Psoas muscle (tissue), 8 donors: ENCODE data around the gene COL27A1. TPM values are rescaled to one million over a fixed set of nuclear protein-coding genes. Genes with fewer than 3 reads are reported as not detected.
"Not testable (repeated sequence)": the region's sequence is repeated elsewhere in the genome, so short reads cannot be mapped to it uniquely, and the experiment has no call there.

Source experiments
- ATAC-seq, 4 donors: fragments of 200-7000 bp; cut with Tn5 transposase; one replicate each; pipeline ENCODE4 v1.9.1; 2020; ENCODE audit warnings: moderate library complexity in 3 of 4, mild to moderate bottlenecking in 2 of 4
- DNase-seq, 2 donors: peaks; one replicate each; pipeline ENCODE4 v3.0.0-alpha.2; 2020
- H3K27ac ChIP-seq: fragments of 200-600 bp; one replicate; pipeline ENCODE4 v1.8.0; 2022
- H3K27me3 ChIP-seq, 3 donors: fragments of 200-600 bp in 1 of 3; one replicate each; pipeline versions ENCODE4 v1.6.1 to v1.8.0; 2013 to 2022; ENCODE audit warnings: low read length in 2 of 3, mild to moderate bottlenecking in 2 of 3, moderate library complexity in 1 of 3; ENCODE audit not compliant: insufficient read depth in 3 of 3
- H3K36me3 ChIP-seq, 2 donors: fragments of 200-600 bp in 1 of 2; one replicate each; pipeline versions ENCODE4 v1.6.1 to v1.8.0; 2013 to 2022; ENCODE audit warnings: low read depth in 1 of 2, mild to moderate bottlenecking in 1 of 2, moderate library complexity in 1 of 2; ENCODE audit not compliant: insufficient read depth in 1 of 2
- H3K4me1 ChIP-seq: fragments of 200-600 bp; one replicate; pipeline ENCODE4 v1.8.0; 2022
- H3K4me3 ChIP-seq: fragments of 200-600 bp; one replicate; pipeline ENCODE4 v1.8.0; 2022; ENCODE audit warnings: mild to moderate bottlenecking
- H3K9me3 ChIP-seq: fragments of 200-600 bp; one replicate; pipeline ENCODE4 v1.8.0; 2022
- WGBS, 3 donors: extraction: QIAGEN DNeasy Blood & Tissue Kit; methylation state at CpG; one replicate each; pipeline versions ENCODE4 v1.1.6 to v1.1.7; 2013; 5-methylcytosine and 5-hydroxymethylcytosine counted together
- intact Hi-C, 2 donors: fragments of 100-400 bp; cut with DNase I; formaldehyde crosslinking; loops; one replicate each; pipeline versions ENCODE4 v1.11.0 to v1.14.2; 2022
- polyA plus RNA-seq, 3 donors: library from polyadenylated mRNA; stranded (reverse); fragments of 200-250 nt; gene quantifications; one replicate each; pipeline ENCODE4 v1.2.3, GENCODE V29; 2013
- total RNA-seq, 4 donors: library from RNA; stranded (reverse); fragmentation: NEBNext Ultra II Directional in 2 of 4; extraction: Animal tissue kit (Norgen Biotek cat#: 25700) in 2 of 4; gene quantifications; one replicate each; pipeline versions ENCODE4 v1.2.1 to v1.2.4, GENCODE V29; 2021 to 2023
- TF ChIP-seq, protein P1 (sequence below): fragments of 200-600 bp; IDR thresholded peaks from one replicate; pipeline ENCODE4 v1.8.0; 2022; ENCODE audit warnings: antibody characterized with exemption
- donor health status: healthy with polysubstance abuse.
- donor health status: DM: no; HTN: no; CAD: no; lungs with moderate emphysema.
- donor health status: Bipolar disorder and iron deficiency.
- donor health status: healthy.
- donor health status: DM: yes; HTN: yes; CAD: no.
- donor health status: DM: no; HTN: no; CAD: no.
- donor health status: DM: no; HTN: no; CAD: no.
- donor health status: DM: yes; HTN: yes; CAD: no.

COL27A1 gene
- total and polyA plus RNA-seq, 7 donors: 1.1 to 8.5 (median 3.9) TPM

DNA sequence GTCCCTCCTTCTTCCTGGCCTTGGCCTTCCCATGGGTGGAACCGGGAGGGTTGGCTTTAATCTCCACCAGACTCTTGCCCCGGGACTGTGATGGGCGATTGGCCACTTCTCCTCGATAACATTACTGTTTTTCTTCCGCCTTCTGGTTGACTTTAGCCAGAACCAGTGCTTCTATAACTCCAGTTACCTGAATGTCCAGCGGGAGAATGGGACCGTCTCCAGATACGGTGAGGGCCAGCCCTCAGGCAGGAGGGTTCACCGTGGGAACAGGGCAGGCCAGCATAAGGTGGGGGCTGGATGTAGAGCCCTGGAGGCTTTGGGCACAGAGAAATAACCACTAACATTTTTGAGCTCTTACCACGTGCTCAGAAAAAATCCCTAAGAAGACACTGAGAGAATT is 175.3 kb downstream of the COL27A1 start:
- DNase-seq (no peak), ATAC-seq (no peak)
- no peaks in the 10 kb centered on the region for H3K4me1 ChIP-seq
- no peak overlapping the region for H3K4me3 ChIP-seq
- H3K36me3 ChIP-seq: no peaks in the 10 kb centered on the region
- intact Hi-C loops: no loop called here
- H3K27ac ChIP-seq: no peak overlapping the region
- H3K27me3 ChIP-seq: peaks cover 0 to 2% (median 0%) of the 10 kb centered on the region in 3 donors
- TF ChIP-seq, protein P1, sequence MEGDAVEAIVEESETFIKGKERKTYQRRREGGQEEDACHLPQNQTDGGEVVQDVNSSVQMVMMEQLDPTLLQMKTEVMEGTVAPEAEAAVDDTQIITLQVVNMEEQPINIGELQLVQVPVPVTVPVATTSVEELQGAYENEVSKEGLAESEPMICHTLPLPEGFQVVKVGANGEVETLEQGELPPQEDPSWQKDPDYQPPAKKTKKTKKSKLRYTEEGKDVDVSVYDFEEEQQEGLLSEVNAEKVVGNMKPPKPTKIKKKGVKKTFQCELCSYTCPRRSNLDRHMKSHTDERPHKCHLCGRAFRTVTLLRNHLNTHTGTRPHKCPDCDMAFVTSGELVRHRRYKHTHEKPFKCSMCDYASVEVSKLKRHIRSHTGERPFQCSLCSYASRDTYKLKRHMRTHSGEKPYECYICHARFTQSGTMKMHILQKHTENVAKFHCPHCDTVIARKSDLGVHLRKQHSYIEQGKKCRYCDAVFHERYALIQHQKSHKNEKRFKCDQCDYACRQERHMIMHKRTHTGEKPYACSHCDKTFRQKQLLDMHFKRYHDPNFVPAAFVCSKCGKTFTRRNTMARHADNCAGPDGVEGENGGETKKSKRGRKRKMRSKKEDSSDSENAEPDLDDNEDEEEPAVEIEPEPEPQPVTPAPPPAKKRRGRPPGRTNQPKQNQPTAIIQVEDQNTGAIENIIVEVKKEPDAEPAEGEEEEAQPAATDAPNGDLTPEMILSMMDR: no peak
- H3K9me3 ChIP-seq: no peaks in the 10 kb centered on the region
- 68 to 75% (median 69%) methylated on average over 10 of the region's 10 CpGs for WGBS, 3 donors

DNA sequence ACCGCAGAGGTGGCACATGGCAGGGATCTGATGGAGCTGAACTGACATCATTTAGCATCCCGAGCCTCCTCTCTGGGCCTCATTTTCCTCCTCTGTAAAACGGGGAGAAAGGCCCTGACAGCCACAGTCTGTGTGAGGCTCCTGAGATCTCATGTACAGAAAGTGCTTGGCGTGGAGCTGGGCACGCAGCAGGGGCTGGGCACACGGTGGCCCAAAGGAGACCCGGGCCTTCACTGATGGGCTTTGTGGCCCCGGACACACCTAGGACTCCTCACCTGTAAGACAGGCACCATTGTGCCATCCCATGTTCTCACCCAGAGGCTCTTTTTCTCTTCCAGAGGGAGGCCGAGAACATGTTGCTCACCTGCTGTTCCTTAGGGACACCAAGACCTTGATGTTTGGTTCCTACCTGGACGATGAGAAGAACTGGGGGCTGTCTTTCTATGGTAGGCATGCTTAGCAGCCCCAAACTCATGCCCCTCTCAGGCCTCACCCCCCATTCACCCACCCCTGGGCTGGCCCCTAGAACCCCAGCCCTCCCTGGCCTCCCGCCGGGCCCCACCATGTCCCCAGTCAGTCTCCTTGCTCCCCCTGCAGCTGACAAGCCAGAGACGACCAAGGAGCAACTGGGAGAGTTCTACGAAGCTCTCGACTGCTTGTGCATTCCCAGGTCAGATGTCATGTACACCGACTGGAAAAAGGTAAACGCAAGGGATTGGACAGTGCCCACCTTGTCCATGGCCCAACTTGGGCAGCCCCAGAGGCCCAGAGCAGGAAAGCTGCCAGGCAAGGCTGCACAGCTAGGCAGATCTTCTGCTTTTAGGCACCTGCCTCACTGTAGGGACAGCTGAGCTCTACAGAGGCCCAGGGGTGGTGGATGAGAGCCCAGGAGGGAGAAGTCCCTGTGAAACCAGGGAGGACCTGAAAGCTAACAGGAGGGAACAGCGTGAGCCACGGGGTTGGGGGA is 176.2 kb downstream of the COL27A1 start:
- ATAC-seq, DNase-seq, H3K27ac ChIP-seq, H3K4me3 ChIP-seq, H3K4me1 ChIP-seq, intact Hi-C loops, H3K9me3 ChIP-seq, H3K27me3 ChIP-seq, H3K36me3 ChIP-seq: not testable (repeated sequence)
- 74 to 78% (median 77%) methylated on average over 14 to 15 of the region's 19 CpGs for WGBS, 3 donors

GRCh38 chr9:114332474-114333040 is 177.2 kb downstream of the COL27A1 start:
- ATAC-seq, H3K4me1 ChIP-seq, H3K36me3 ChIP-seq, H3K27me3 ChIP-seq, H3K4me3 ChIP-seq, intact Hi-C loops, H3K27ac ChIP-seq, H3K9me3 ChIP-seq, DNase-seq: not testable (repeated sequence)
- WGBS, 3 donors: 63 to 66% (median 66%) methylated on average over 4 of the region's 4 CpGs

DNA sequence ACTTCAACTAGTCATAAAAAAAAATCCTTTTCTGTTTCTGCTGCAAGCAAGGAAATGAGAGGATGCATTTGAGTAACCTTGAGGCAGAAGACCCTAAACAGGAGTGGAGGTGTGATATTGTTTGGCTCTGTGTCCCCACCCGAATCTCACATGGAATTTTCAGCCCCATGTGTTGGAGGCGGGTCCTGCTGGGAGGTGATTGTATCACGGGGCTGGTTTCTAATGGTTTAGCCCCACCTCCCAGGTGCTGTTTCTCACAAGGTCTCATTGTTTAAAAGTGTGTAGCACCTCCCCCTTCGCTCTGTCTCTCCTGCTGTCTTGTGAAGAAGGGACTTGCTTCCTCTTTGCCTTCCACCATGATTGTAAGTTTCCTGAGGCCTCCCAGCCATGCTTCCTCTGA is 178.4 kb downstream of the COL27A1 start:
- ATAC-seq, DNase-seq, H3K36me3 ChIP-seq, H3K27ac ChIP-seq, H3K27me3 ChIP-seq, intact Hi-C loops, H3K9me3 ChIP-seq, H3K4me3 ChIP-seq, H3K4me1 ChIP-seq: not testable (repeated sequence)
- WGBS, 3 donors: 81 to 88% (median 82%) methylated on average over 1 to 3 of the region's 4 CpGs

DNA sequence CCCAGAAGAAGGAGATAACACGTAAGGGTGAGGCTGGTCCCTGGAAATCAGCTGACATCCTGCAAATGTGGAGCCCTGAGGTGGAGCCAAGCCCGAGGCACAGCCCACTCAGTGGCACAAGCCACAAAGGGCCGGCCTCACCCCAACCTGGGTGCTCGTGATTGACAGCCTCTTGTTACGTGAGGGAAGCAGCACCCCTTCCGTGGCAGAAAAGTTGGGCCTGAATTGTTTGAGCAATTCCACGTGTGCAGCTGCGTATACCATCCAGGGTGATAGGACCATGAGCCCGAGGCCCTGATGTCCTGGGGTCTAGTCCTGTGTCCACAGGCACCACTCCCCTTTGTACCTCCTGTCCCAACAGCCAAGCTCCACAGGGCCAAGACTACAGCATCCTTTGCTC is 179.2 kb downstream of the COL27A1 start:
- intact Hi-C loops: no loop called here

More for the DNA sequence above, 179.2 kb downstream of the COL27A1 start:
- H3K4me1 ChIP-seq: no peaks in the 10 kb centered on the region
- H3K27ac ChIP-seq: no peak overlapping the region
- no peaks in the 10 kb centered on the region for H3K9me3 ChIP-seq
- no peak overlapping the region for H3K4me3 ChIP-seq
- 89 to 100% (median 89%) methylated on average over 8 to 9 of the region's 9 CpGs for WGBS, 3 donors
- H3K36me3 ChIP-seq: no peaks in the 10 kb centered on the region
- peaks cover 0 to 2% (median 0%) of the 10 kb centered on the region in 3 donors for H3K27me3 ChIP-seq
- TF ChIP-seq, protein P1: no peak
- ATAC-seq (no peak), DNase-seq (no peak)
